Measurements from ENCODE around the gene FYB1. TPM values are rescaled to one million over a fixed set of nuclear protein-coding genes. Genes with fewer than 3 reads are reported as not detected.

Gene FYB1
- total and polyA plus RNA-seq, 2 donors (not counting 1 experiment from before 2014, with no cell fraction given): 1.3 to 1.4 TPM

Other genes with a start within 250 kb of the FYB1 start
- gene RICTOR, start 145.2 kb downstream of the FYB1 start, total RNA-seq: 82.8 and 84.3 TPM in 2 replicates
- gene RICTOR, start 145.2 kb downstream of the FYB1 start, polyA plus RNA-seq: 15.4 and 23.4 TPM in 2 replicates
- not detected in 2 replicates for gene C9, start 144.9 kb upstream of the FYB1 start, total RNA-seq
- not detected in 2 replicates for gene C9, start 144.9 kb upstream of the FYB1 start, polyA plus RNA-seq
- 0.47 and 0.97 TPM in 2 replicates for gene DAB2, start 205.4 kb upstream of the FYB1 start, total RNA-seq
- 0.03 and 0.26 TPM in 2 replicates for gene DAB2, start 205.4 kb upstream of the FYB1 start, polyA plus RNA-seq

All from B cell (primary cell).